GM21737 (cell line): Measurements from ENCODE around the gene LAMP2.

Experiments
- ATAC-seq: cut with Tn5 transposase; IDR thresholded peaks from one replicate; pipeline ENCODE4 v1.9.1; 2021; ENCODE audit warnings: mild to moderate bottlenecking, moderate library complexity; ENCODE audit not compliant: unreplicated experiment

The LAMP2 gene

GRCh38 chrX:120457766-120458180 lies 11.3 kb downstream of the LAMP2 start:
- ATAC-seq: peak; percentile 92

GRCh38 chrX:120456973-120457372 lies 12.1 kb downstream of the LAMP2 start:
- ATAC-seq: no peak

DNA sequence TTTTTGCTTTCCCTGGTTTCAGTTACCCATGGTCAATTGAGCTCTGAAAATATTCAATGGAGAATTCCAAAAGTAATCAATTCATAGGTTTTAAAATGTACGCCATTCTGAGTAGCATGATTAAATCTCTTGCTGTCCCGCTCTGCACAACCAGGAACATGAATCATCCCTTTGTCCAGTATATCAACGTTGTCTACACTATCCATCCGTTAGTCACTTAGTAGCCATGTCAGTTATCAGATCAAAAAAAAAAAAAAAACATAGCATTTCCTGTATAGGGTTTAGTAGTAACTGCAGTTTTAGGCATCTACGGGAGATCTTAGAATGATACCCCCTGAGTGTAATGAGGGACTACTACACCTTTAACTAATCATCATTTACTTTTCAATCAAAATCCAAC lies 15.1 kb downstream of the LAMP2 start:
- ATAC-seq: no peak

DNA sequence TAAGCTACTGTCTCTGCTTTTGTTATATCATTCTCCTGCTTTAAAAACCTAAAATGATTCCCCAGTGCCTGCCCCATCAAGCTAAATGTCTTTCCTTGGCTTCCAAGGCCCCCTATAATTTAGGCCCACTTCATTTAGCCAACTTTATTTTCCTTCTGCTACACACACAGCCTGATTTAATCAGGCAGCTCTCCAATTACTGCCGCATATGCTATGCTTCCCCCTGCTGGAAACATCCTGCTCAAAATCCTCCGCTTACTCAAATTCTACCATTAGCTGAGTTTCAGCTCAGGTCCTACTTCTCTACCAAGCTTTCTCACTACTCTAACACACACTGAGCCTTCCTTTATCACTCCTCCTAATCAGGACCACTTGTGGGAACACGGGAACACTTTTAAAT lies 17.0 kb downstream of the LAMP2 start:
- ATAC-seq: no peak

DNA sequence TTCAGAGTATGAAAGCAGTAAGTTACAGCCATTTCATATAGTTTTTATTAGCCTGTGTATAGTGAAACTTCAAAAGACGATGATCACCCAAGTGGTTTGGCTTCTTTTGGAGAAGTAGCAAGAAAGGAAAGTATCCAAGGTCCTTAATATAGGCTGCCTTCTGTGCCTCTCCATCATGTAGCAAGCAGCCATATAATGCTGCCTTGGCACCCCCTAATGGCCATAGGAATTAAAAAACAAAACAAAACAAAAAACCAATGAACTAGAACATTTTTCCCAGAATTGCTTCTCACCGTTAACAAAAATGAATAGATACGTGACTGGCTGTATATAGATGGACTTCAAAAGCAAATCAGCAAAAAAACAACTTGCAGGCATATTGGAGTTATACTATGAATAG lies 18.9 kb downstream of the LAMP2 start:
- no peak for ATAC-seq

- ATAC-seq: no peak
These were observed 22.6 kb downstream of the LAMP2 start for GRCh38 chrX:120446498-120446897.

DNA sequence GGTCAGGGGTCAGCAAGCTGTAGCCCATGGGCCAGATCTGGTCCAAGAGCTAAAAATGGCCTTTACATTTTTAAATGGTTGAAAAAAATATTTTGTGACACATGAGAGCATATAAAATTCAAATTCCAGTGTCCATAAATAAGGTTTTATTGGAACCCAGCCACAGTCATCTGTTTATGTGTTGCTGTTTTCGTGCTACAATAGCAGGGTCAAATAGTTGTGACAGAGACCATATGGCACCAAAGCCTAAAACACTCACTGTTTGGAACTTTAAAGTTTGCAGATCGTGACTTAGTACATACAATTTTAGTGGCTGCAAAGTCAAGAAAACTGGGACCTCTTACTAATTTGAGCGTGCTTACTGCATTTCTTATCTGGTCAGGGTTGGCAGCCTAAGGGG lies 29.2 kb downstream of the LAMP2 start:
- ATAC-seq: no peak

DNA sequence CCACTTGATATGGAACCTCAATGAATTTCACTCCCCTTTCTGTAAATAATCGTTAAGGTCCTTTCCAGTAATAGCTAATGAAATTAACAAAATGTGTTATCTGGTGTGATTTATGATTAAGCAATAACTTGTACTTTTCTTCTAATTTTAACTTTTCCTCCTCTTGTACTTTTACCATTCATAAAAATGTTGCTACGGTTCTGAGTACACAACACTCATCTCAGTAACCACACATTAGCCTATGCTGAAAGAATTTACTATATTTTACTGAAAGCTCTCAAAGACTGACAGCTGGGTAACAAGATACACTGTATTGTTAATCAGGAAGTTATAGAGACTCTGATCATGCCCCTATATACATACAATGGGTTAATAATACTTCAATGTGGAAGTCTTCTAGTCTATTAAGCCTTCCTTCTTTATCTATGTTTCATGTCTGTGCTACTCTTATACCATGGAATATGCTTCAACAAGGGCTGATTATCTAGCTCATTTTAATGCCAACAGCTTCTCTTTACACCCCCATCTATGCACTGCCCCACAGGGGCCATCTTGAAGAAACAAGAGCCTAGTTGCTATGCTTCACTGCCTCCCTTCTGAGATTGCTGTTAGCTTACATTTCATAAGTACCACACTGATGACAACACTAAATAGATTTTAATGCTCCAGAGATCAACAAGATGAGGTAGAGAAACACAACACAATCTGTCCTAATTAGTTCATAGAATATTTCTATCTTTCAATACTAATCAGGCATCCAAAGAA lies 39.1 kb downstream of the LAMP2 start:
- ATAC-seq: no peak

- ATAC-seq: no peak
These were observed 40.8 kb downstream of the LAMP2 start for GRCh38 chrX:120428309-120428708.

DNA sequence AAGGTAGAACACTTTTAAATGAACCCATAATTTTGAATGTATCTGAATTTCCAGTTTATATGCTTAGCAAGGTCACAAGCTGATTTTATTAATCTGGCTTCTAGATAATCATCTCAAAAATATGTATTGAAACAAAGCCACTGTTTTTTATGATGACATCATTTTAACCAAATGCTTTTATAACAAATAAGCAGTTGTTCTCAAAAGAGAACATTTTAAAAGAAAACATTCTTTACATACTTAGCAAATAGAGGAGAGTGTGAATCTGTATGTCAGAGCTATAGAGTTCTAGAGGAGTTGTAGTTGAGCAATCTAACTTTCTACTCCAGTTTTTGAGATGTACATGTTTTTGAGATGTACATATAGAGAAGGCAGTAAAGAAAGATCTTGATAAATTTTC lies 42.5 kb downstream of the LAMP2 start:
- no peak for ATAC-seq

DNA sequence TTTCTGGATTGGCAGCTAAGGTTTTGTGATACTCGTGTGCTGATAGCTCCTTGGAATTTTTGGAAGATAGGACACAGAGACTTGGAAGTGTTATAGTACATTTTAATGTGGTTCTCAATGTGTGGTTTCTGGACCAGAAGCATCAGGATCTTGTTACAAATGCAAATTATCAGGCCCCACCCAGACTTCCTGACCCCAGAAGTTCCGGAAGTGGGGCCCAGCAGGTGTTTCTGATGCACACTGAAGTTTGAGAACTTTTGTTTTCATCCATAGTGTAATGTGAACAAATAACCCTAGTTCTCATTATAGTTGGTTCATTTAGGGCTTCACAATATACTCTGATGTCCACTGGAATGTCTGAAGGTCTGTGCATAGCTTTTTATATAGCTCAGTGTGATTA lies 49.6 kb downstream of the LAMP2 start:
- no peak for ATAC-seq

DNA sequence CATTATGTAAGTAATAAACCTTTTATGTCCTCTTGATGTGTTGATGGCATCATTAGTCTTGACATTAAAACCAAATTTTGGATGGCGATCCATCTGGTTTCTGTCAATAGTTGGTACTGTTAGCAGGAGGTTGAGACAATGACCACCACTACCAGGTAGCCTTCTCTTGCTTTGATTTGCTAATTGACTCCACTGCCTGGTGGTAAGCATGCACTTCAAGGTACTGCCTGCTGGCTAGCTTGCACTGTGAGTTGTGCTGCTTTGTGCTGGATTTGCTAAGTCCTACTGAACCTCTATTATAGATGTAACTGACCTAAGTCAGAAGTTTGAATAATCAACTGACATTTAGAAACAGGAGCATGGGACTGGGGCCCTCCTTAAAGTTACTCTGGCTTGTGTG lies 60.9 kb downstream of the LAMP2 start:
- no peak for ATAC-seq

DNA sequence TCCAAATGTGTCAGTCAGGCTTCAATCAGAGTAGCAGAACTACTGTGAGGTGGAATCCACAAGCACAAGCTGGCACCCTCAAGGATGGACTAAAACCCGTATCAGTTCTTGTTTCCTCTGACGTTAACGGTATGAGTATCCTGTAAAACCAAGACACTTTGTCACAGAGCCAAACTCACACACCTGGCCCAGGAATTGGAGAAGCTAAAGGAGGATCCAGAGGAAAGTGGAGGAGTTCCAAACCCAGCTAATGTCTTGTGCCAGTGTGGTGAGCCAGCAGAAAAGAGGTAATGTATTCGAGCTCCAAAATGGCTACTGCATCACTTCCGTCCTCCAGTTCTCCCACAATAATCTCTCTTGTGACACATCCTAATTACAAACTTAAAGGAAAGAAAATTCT lies 62.5 kb downstream of the LAMP2 start:
- no peak for ATAC-seq

- no peak for ATAC-seq
These were observed 66.7 kb downstream of the LAMP2 start for GRCh38 chrX:120402369-120402768.

DNA sequence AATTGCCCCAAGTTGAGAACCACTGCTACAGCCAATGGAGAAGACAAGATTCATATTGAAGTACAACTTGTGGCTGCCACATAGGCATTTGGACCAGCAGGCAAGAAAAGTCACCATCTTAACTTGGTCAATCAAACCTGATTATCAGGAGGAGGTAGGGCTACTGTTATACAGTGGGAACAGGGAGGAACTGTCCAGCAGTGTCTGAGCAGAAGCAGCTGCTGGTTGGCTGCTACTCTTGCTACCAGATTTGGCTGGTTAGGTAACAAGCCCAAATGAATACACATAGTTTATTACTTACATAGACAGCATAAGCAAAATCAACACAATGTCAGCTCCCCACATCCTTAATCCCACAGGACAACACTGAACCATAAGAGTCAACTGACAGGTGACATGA lies 67.8 kb downstream of the LAMP2 start:
- no peak for ATAC-seq

DNA sequence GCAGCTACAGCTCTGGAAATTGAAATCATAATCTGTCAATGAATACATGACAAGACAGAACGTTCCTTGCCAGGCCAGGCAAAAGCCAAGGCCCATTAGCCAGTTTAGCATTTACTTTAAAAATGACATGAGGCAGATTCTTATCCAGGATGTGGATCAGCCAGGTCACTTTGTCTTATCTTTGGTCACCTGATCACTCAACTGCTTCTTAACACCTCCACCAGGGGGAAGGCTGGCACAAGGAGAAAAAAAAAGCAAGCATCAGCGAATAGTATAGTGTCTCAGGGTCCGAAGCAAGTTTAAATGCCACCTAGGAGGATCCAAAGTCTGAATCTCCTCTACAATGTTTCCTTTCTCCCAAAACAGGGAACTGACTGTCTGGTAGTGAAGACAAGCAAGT lies 88.4 kb downstream of the LAMP2 start:
- no peak for ATAC-seq

- no peak for ATAC-seq
These were observed 89.0 kb downstream of the LAMP2 start for GRCh38 chrX:120379937-120380681.

GRCh38 chrX:120378570-120378969 lies 90.5 kb downstream of the LAMP2 start:
- ATAC-seq: no peak
